ENCODE results near the gene ASIC1.
"Not testable (repeated sequence)": the region's sequence is repeated elsewhere in the genome, so short reads cannot be mapped to it uniquely, and the experiment has no call there.

Gene ASIC1

DNA sequence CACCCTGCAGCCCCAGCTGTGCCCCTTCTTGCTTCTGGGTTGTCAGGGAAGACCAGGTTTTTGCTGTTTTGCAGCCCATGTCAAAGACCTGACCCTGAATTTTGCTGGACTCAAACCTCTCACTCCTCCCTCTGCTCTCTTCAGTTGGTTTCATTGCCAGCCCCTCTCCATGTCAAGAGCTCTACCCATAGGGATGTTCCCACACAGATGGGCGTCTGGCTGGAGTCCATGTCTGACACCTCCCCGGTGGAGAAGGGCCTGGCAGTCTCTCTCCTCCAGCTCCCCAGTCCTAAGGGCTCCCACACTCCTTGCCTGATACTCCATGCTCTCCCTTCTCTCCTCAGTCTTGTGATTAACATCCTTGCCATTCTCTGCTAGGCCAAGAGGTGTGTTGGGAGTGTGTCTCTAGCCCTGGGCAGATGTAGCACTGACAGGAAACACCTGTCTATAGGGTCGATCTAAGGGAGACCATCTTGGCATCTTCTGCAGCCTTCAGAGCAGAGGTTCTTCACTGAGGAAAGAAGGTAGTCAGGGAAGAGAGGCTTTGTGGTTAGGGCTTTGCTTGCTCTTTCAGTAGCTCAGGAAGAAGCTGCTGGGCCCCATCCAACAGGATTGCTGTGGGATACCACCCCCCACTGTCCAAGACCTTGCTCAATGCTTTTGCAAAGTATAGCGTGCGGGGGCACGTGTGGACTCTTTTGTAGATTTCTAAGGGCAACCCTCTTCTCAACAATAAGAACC lies 4.7 kb downstream of the ASIC1 start:
- DNase-seq (ENCODE audit: low spot score) = no peak

DNA sequence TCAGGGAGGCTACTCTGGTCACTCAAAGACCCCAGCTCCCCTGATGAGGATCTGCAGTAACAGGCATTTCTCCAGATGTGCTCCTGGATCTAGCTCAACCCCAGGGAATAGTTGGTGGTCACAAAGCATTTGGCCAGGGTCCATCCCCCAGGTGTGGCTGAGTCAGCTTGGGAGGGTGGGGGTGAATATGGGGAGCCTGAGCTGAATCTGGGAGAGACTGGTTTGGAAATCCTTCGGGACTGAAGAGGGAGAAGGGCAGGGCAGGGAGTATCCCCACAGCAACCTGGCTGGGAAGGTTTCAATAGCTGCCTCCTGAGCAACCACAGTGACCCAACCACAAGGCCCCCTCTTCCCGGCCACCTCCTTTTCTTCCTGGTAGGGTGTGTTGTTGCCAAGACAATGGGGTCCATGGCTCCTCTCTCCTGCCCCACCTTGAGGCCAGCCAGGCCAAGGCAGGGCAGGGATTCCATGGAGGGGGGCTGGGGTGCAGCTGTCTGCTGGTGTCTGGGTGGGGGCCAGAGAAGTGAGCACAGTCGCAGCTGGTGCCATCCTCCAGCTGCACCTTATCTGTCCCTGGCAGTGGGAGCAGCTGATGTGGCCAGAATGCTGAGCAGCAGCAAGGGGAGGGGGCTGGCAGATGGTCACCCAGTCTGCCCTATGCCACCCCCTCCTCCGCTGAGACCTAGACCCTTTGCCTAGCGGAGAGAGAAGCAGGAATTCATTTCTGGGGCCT lies 5.5 kb downstream of the ASIC1 start:
- DNase-seq (ENCODE audit: low spot score) = no peak

DNA sequence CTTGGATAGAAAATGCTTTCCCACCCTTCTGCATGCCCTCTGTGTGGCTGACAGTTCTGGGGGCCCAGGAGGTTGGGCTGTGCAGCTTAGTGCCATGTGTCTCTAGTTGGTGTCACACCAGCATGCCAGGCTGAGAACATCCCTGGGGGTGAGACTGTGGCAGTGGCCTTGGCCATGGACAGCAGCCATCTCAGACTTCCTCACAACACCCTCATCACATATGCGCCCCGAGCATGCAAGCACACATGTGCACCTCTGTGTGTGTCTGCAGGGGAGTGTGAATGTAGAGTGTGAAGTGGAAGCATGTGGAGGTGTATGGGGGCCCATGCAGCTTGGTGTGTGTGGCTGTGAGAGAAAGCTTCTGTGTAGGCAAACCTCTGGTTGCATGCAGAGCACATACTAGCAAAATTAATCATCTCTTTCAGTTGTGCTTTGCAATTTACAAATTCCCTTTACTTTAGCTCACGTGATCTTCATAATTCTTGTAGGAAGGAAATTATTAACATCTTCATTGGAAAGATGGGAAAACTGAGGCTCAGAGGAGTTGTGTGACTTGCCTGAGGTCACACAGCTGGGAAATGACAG lies 8.4 kb downstream of the ASIC1 start:
- no peak for DNase-seq (ENCODE audit: low spot score)

DNA sequence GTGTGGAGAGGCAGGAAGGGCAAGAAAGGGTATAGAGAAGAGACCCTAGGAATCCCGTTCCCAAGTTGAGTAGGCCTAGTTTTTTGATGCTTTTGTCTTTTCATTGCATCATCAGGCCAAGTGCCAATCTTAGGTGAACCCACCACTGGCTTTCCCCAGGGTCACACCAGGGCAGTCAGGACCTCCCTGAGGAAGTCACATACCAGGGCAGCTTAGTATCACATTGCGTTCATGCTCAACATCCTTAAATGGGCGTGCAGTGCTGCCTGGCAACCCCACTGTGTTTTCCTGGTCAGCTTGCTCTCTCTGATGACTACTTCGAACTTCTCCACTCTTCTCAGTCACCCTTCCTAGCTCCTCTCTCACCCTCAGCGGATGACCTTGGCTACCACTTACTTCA lies 9.0 kb downstream of the ASIC1 start:
- no peak for DNase-seq (ENCODE audit: low spot score)

DNA sequence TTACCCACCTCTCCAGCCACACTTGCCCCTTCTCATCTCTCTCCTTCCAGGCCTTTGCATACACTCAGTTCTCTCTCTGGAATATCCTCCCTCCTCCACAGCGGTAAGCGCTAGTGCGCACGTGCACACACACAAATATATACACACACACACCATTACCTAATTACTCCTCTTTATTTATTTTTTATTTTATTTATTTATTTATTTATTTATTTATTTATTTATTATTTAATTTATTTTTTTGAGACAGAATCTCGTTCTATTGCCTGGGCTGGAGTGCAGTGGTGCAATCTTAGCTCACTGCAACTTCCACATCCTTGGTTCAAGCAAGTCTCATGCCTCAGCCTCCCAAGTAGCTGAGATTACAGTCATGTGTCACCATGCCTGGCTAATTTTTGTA lies 11.7 kb downstream of the ASIC1 start:
- DNase-seq (ENCODE audit: low spot score) = no peak

DNA sequence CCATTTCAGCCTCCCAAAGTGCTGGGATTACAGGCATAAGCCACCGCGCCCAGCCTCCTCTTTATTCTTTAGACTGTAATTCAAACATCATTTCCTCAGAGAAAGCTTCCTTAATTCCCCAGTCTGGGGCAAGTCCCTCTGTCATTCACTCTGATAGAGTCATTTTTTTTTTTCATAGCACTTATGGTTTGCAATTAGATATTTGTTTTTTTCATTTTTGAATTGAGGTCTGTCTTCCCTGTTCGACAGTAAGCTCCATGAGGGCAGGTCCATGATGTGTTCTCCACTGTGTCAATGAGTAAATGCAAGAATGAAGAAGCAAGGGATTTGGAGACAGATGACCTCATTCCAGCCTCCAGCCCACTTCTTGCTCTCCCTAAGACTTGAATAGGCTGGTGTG lies 12.1 kb downstream of the ASIC1 start:
- no peak for DNase-seq (ENCODE audit: low spot score)

DNA sequence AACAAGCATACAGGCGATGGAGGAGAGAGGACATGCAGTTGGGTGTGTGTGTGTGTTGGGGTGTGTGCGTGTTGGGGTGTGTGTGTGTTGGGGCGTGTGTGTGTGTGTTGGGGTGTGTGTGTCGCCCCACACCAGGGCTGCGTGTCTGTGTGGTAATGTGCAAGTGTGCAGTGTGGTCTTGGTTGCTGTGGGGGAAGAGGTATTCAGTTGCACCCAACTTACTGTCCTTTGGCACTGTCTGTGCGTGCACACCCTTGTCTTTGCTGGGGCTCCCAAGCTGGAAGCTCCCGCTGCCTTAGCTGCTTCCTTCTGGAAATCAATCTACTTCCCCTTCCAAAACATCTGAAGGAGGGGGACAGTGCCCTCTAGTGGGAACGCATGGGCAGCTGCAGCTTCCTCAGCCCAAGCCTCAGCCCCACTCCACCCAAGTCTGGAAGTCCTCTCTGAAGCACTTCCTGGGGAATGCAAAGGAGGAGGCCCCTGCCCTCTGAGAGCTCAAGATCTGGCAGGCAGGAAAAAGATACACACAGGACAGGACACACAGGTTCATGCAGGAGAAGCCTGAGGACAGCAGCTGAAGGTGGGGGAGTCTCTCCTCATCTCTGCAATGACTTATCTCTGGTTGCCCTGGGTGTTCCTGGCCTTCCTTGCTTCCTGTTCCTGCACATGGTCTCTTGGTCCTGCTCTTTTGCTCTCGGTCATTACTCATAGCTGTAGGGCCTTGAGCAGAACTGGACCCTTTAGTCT lies 13.1 kb downstream of the ASIC1 start:
- DNase-seq (ENCODE audit: low spot score) = peak; percentile 85

DNA sequence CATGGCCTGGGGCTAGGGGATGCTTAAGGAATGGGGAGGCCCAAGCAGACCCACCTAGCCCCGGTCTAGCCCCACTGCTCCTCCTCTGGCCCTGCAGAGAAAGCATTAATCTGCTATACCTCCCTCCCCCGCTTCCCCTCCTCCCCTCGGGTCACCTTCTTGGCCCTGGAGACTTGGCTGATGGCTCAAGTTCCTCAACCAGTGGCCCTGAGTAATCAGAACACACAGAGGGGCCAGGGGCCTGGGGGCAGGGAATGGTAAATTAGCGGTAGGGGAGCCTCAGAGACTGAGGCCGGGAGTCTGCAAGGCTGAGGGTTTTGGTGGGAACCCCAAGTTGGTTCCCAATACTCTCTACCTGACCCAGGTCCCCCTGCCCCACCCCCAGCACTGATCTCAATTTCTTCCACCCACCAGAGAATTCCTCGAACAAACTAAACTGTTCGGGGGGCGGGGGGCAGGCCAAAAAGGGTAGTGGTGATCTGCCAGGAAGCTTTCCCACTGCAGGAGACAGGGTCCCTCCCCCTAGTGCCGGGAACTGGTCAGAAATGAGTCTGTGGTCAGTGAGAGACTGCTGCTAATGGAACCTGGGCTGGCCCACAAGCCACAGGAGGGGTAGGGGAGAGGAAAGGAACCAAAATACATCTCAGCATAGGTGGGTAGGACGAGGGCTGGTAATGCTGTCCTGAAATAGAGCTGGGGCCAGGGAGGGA lies 15.0 kb downstream of the ASIC1 start:
- no peak for DNase-seq (ENCODE audit: low spot score)

DNA sequence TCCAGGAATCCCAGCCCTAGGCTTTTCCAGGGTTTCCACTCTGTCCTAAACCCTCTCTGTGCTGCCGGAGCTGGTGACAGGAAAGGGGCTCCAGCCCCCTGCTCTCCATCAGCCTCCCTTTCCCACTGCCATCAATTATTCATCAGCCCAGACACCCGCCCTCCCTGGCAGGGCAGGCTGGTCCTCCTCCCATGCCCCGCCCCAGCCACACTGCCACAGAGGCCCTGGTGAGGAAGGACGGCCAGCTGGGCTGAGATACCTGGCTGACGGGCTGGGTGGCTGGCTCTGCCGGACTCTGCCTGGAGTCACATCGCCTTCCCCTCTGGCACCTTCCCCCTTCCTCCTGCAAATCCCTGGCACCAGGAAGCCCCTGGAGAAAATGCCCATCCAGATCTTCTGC lies 15.8 kb downstream of the ASIC1 start:
- no peak for DNase-seq (ENCODE audit: low spot score)

DNA sequence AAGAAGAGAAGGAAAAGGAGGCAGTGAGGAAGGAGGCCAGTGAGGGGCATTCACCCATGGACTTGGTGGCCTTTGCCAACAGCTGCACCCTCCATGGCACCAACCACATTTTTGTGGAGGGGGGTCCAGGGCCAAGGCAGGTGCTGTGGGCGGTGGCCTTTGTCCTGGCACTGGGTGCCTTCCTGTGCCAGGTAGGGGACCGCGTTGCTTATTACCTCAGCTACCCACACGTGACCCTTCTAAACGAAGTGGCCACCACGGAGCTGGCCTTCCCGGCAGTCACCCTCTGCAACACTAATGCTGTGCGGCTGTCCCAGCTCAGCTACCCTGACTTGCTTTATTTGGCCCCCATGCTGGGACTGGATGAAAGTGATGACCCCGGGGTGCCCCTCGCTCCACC lies 16.3 kb downstream of the ASIC1 start:
- no peak for DNase-seq (ENCODE audit: low spot score)

DNA sequence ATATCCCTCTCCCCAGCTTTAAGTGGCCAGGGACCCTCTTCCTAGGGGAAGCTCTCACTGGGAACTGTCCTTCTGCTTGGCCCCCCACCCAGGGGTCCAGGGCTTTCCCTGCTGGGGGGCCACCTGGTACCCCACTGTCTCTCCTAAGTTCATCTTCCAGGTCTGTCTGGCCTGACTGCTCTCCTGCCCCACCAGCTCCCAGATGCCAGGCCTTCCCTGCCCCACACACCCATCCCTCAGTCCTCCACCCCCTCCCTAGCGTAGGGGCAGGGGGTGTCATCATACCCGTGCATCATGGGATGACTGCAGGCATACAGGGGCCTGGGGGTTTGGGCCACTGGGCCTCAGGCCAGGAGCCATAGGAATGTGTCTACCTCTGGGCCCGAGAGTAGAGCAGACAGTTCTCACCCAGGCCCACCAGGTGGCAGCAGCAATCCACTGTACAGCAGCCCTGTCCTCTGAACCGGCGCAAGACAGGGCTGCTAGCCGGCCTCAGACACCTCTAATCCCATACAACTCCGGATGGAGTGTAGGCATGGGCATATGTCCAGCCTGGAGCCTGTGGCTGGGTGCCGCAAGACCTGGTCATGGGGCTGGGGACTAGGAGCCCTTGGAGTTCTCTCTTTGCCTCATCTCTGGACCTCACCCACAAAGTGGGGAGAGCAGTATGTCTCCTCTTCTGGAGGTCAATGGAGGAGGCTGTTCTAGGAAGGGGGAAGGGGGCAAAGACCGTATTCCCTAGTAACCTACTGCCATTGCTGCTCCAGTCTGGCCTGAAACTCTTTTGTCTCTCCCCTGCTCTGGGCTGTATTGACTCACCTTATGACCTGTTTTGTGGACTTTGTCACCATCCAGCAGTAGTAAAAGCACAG lies 17.8 kb downstream of the ASIC1 start:
- peak; percentile 94 for DNase-seq (ENCODE audit: low spot score)

DNA sequence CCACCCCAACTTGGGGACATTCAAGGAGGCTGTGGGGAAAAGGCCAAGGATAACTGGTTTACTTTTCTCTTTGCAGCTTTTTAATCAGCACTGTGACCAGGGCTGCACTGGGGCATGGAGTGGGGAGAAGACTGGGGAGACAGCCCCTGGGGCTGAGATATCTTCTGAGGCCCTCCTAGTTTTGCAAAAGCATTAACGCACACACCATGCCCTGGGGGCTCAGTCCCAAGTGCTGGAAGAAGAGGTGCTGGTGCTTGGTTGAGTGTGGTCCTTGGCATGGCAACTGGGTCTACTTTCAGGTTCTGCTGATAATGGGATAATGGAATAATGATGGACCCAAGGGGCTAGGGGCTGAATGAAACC lies 18.4 kb downstream of the ASIC1 start:
- DNase-seq (ENCODE audit: low spot score) = no peak

DNA sequence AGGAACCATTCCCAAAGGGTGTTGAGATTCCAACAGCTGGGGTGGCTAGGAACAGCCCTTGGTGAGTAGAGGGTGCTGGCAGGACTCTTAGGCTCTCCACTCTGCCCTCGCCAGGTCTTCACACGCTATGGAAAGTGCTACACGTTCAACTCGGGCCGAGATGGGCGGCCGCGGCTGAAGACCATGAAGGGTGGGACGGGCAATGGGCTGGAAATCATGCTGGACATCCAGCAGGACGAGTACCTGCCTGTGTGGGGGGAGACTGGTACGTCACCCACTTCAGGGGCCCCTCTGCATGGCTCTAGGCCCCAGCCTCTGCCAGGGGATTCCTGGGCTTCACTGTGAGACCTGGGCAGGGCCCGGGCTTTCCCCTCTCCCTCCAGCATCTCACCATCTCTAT lies 19.7 kb downstream of the ASIC1 start:
- no peak for DNase-seq (ENCODE audit: low spot score)

DNA sequence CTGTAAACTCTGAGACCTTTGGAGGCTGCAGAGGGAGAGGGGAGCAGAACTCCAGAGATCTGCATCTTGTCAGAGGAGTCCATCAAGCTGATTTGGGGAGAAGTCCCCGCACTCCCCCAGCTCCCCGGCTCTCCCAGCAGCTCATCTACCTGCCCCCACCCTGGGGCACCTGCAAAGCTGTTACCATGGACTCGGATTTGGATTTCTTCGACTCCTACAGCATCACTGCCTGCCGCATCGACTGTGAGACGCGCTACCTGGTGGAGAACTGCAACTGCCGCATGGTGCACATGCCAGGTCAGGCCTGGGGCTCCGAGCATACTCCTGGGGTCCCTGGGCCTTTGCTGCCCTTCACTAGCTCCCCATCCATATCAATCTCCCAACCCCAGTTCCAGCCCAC lies 20.9 kb downstream of the ASIC1 start:
- no peak for DNase-seq (ENCODE audit: low spot score)

DNA sequence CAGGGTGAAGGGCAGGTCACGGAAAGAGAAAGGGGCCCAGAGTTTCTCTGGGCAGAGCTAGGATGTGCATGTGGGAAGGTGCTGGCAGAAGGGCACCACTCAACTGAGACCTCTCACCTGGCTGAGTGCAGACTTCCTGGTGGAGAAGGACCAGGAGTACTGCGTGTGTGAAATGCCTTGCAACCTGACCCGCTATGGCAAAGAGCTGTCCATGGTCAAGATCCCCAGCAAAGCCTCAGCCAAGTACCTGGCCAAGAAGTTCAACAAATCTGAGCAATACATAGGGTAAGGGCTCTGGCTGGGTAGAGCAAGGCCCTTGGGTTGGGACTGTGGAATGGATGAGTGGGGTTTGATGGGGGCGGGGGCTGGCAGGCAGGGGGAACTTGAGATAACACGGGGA lies 22.4 kb downstream of the ASIC1 start:
- no peak for DNase-seq (ENCODE audit: low spot score)

DNA sequence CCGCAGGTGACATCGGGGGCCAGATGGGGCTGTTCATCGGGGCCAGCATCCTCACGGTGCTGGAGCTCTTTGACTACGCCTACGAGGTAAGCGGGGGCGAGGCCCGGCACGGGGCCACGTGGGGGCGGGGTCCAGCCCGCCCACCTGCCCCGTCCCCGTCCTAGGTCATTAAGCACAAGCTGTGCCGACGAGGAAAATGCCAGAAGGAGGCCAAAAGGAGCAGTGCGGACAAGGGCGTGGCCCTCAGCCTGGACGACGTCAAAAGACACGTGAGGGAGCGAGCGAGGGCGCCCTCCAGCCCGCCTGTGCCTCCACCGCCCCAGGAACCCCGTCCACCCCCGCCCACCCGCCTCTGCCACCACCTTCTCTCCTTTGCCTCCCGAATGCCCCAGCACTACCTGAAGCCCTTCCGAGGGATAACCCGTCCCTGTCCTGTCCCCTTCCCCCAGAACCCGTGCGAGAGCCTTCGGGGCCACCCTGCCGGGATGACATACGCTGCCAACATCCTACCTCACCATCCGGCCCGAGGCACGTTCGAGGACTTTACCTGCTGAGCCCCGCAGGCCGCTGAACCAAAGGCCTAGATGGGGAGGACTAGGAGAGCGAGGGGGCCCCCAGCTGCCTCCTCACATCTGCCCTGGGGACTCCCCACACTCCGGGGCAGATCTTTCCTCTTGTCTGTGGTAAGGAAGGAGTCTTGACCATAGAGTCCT lies 23.9 kb downstream of the ASIC1 start:
- no peak for DNase-seq (ENCODE audit: low spot score)

DNA sequence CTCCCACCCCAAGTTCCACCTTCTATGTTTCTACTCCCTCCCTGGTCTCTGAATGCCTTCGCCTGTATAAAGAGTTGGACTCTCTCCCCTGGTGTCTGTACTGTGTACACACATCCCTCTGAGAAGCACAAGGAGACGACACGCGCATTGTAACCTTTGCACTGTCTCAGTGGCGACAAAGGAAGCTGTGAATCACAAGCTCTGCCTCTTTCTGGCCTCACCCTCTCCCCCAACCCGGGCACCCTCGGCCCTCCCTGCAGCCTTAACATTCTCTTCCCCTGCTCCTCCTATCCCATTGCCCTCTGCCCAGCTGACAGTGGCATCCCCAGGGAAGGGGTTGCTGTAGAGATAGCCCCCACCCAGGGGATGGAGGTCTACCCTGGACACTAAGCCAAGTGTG lies 25.2 kb downstream of the ASIC1 start:
- peak; percentile 70 for DNase-seq (ENCODE audit: low spot score)

DNA sequence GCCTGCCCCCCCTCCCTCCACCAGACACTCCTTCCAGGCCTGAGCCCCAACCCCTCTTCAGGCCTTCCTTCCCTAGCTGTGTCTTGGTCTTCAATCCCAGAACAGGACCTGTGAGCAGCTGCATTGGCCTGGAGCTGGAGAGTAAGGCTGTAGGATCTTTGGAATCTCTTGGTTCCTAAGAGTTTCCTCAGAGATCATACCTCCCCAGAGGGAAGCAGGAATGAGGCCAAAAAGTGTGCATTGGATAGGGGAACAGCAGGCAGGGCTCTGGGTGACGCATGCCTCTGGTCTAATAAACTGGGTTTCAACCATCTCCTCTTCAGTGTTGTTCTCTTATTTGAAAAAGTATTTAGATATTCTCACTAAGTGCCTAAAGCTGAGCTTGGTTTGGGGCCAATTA lies 25.9 kb downstream of the ASIC1 start:
- DNase-seq (ENCODE audit: low spot score) = no peak

DNA sequence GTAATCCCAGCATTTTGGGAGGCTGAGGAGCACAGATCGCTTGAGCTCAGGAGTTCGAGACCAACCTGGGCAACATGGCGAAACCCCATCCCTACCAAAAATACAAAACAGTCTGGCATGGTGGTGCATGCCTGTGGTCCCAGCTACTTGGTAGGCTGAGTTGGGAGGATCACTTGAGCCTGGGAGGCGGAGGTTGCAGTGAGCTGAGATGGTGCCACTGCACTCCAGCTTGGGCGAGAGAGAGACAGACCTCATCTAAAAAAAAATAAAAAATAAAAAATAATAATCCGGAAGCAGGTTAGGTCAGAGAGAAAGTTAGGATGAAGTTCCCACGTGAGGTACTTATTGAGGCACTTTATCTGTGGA lies 27.0 kb downstream of the ASIC1 start:
- DNase-seq (ENCODE audit: low spot score) = not testable (repeated sequence)

DNA sequence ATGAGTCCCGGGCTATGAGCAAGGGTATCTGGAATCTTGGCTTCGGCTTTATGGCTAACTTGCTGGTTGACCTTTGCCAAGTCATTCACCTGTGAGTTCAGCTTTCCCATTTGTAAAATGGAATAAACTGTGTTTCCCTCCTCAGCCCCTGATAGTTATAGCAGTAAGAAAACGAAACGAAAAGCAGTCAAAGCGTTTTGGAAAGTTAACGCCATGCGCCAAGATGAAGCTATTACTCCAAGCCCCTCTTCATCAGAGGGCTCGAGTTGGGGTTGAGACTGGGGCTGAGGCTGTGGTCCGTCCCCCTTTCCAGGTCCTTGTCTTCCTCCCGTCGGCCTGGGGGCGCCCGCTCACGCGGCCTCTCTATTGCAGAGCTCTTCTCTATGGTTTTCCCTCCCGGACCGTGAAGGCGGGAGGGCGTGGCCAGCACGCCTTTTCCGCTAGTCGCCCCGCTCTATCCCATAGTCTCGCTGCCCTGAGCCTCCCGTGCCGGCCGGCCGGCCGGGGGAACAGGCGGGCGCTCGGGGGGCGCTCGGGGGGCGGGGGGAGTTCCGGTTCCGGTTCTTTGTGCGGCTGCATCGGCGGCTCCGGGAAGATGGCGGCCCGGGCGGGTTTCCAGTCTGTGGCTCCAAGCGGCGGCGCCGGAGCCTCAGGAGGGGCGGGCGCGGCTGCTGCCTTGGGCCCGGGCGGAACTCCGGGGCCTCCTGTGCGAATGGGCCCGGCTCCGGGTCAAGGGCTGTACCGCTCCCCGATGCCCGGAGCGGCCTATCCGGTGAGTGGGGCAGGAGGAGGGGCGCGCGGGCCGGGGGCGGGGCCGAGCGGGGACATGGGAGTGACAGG lies 27.6 kb downstream of the ASIC1 start, which contains the start of gene SMARCD1:
Gene SMARCD1, plus strand, starts transcription at position 568 of the 840 bp plus-strand sequence. Its CDS starts 28 bp downstream, at position 596.
- peak; percentile 95 for DNase-seq (ENCODE audit: low spot score)

Data from HuH-7 (cell line).